ENCODE data around the gene TMEM119. TPM values are rescaled to one million over a fixed set of nuclear protein-coding genes. Genes with fewer than 3 reads are reported as not detected.
"Not testable (repeated sequence)": the region's sequence is repeated elsewhere in the genome, so short reads cannot be mapped to it uniquely, and the experiment has no call there.

Gene TMEM119
- total RNA-seq, 1 donor from 2014 or later: 251 TPM

- no peak overlapping the region for H3K4me3 ChIP-seq
- no peak overlapping the region for H3K27ac ChIP-seq
- TF ChIP-seq, protein P1, sequence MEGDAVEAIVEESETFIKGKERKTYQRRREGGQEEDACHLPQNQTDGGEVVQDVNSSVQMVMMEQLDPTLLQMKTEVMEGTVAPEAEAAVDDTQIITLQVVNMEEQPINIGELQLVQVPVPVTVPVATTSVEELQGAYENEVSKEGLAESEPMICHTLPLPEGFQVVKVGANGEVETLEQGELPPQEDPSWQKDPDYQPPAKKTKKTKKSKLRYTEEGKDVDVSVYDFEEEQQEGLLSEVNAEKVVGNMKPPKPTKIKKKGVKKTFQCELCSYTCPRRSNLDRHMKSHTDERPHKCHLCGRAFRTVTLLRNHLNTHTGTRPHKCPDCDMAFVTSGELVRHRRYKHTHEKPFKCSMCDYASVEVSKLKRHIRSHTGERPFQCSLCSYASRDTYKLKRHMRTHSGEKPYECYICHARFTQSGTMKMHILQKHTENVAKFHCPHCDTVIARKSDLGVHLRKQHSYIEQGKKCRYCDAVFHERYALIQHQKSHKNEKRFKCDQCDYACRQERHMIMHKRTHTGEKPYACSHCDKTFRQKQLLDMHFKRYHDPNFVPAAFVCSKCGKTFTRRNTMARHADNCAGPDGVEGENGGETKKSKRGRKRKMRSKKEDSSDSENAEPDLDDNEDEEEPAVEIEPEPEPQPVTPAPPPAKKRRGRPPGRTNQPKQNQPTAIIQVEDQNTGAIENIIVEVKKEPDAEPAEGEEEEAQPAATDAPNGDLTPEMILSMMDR (IDR thresholded peaks at IDR 0.05): no peak
- H3K4me1 ChIP-seq: no peaks in the 10 kb centered on the region
- no peaks in the 10 kb centered on the region for H3K36me3 ChIP-seq
- H3K27me3 ChIP-seq: no peaks in the 10 kb centered on the region
- intact Hi-C loops (cut with DNase I): loop anchor here (5.0 kb wide), 2 partner anchors 183 to 333 kb away; no protein-coding TSS in a partner anchor
- H3K9me3 ChIP-seq: peaks cover 0 to 3% of the 10 kb centered on the region in 2 donors
- DNase-seq (ENCODE audit: low spot score in 2 of 2): no peak
These were observed 21.7 kb upstream of the TMEM119 start for GRCh38 chr12:108619369-108620160.

GRCh38 chr12:108618953-108619274 is 21.0 kb upstream of the TMEM119 start:
- not testable (repeated sequence) for H3K4me1 ChIP-seq; H3K4me3 ChIP-seq; H3K27me3 ChIP-seq; H3K9me3 ChIP-seq; H3K27ac ChIP-seq; H3K36me3 ChIP-seq; DNase-seq (ENCODE audit: low spot score in 2 of 2)
- intact Hi-C loops (cut with DNase I): loop anchor here (1.0 to 5.0 kb wide), 3 partner anchors 55 to 333 kb away; no protein-coding TSS in a partner anchor

GRCh38 chr12:108618079-108618952 is 20.4 kb upstream of the TMEM119 start:
- Histone ChIP-seq H3K36me3 (no peaks in the 10 kb centered on the region), H3K27me3 (no peaks in the 10 kb centered on the region), H3K4me1 (no peaks in the 10 kb centered on the region), H3K4me3 (no peak overlapping the region), H3K27ac (no peak overlapping the region), H3K9me3 (peaks cover 0 to 3% of the 10 kb centered on the region in 2 donors)
- intact Hi-C loops (cut with DNase I): loop anchor here (1.0 to 5.0 kb wide), 3 partner anchors 54 to 334 kb away; no protein-coding TSS in a partner anchor
- TF ChIP-seq, protein P1 (IDR thresholded peaks at IDR 0.05): peak; percentile 89 to 99 (median 96)
- peak in 1 of 2 donors; percentile 87 for DNase-seq (ENCODE audit: low spot score in 2 of 2)

GRCh38 chr12:108616941-108617858 is 19.3 kb upstream of the TMEM119 start:
- intact Hi-C loops (cut with DNase I): loop anchor here (5.0 kb wide), 2 partner anchors 185 to 335 kb away; no protein-coding TSS in a partner anchor
- H3K27me3 ChIP-seq: no peaks in the 10 kb centered on the region
- TF ChIP-seq, protein P1 (IDR thresholded peaks at IDR 0.05): no peak
- H3K36me3 ChIP-seq: no peaks in the 10 kb centered on the region
- no peak for DNase-seq (ENCODE audit: low spot score in 2 of 2)
- peaks cover 0 to 3% of the 10 kb centered on the region in 2 donors for H3K9me3 ChIP-seq
- no peak overlapping the region for H3K4me3 ChIP-seq
- no peaks in the 10 kb centered on the region for H3K4me1 ChIP-seq
- peak overlapping the region in 1 of 2 donors; percentile 5 for H3K27ac ChIP-seq

- Histone ChIP-seq H3K27me3 (no peaks in the 10 kb centered on the region), H3K4me1 (no peaks in the 10 kb centered on the region), H3K4me3 (no peak overlapping the region), H3K36me3 (no peaks in the 10 kb centered on the region), H3K9me3 (peaks cover 0 to 3% of the 10 kb centered on the region in 2 donors), H3K27ac (no peak overlapping the region)
- intact Hi-C loops (cut with DNase I): loop anchor here (5.0 kb wide), 2 partner anchors 186 to 336 kb away; no protein-coding TSS in a partner anchor
- no peak for DNase-seq (ENCODE audit: low spot score in 2 of 2)
- TF ChIP-seq, protein P1 (IDR thresholded peaks at IDR 0.05): no peak
These were observed 18.5 kb upstream of the TMEM119 start for GRCh38 chr12:108616359-108616758.

All from ascending aorta (tissue), 2 donors.